Naive thymus-derived CD4-positive, alpha-beta T cell (primary cell): Measurements from ENCODE around the gene BUD31. TPM values are rescaled to one million over a fixed set of nuclear protein-coding genes. Genes with fewer than 3 reads are reported as not detected.
"Not testable (repeated sequence)": the region's sequence is repeated elsewhere in the genome, so short reads cannot be mapped to it uniquely, and the experiment has no call there.

ENCODE experiments used
- ATAC-seq: fragments of 150-1000 bp; cut with Tn5 transposase; 2 replicates; pipeline ENCODE4 v1.10.0; 2021; ENCODE audit warnings: mild to moderate bottlenecking, moderate library complexity
- CTCF ChIA-PET: fragments of 350-600 bp; sonication (Branson Sonifier 250); formaldehyde crosslinking; loops from one replicate; lab custom pipeline; 2021; ENCODE audit warnings: antibody characterized with exemption; lab: Charles Lee
- POLR2A ChIA-PET: fragments of 350-600 bp; sonication (Branson Sonifier 250); formaldehyde crosslinking; loops from one replicate; lab custom pipeline; 2021; ENCODE audit warnings: antibody characterized with exemption, inconsistent platforms; lab: Charles Lee
- DNase-seq, 9 donors: peaks; one replicate each; pipeline versions ENCODE4 v3.0.0 to v3.0.0-alpha.2; 2020 to 2022; ENCODE audit warnings: mixed read lengths in 1 of 9
- H3K27ac ChIP-seq: one replicate; pipeline ENCODE4 v1.7.0; 2013; ENCODE audit warnings: mild to moderate bottlenecking, low read depth, low read length, moderate library complexity
- H3K27me3 ChIP-seq, 2 donors: one replicate each; pipeline ENCODE4 v1.7.0; 2013; ENCODE audit warnings: low read length in 2 of 2, mild to moderate bottlenecking in 2 of 2, moderate library complexity in 2 of 2; ENCODE audit not compliant: control insufficient read depth in 2 of 2, insufficient read depth in 2 of 2
- H3K36me3 ChIP-seq, 3 experiments: 1 replicate in 2 of 3; 2 replicates in 1 of 3; pipeline ENCODE4 v1.7.0; 2013; ENCODE audit warnings: low read length in 3 of 3, mild to moderate bottlenecking in 3 of 3, moderate library complexity in 1 of 3; ENCODE audit not compliant: insufficient read depth in 3 of 3, control insufficient read depth in 2 of 3
- H3K4me1 ChIP-seq, 2 donors: one replicate each; pipeline ENCODE4 v1.7.0; 2013; ENCODE audit warnings: low read length in 2 of 2, mild to moderate bottlenecking in 2 of 2, moderate library complexity in 1 of 2; ENCODE audit not compliant: control insufficient read depth in 2 of 2, insufficient read depth in 2 of 2
- H3K4me3 ChIP-seq: 2 replicates; pipeline ENCODE4 v1.7.0; 2013; ENCODE audit warnings: mild to moderate bottlenecking, low read length
- H3K9me3 ChIP-seq, 3 experiments: 1 replicate in 2 of 3; 2 replicates in 1 of 3; pipeline ENCODE4 v1.7.0; 2013; ENCODE audit warnings: low read length in 3 of 3; ENCODE audit not compliant: control insufficient read depth in 2 of 3
- H3K27ac Mint-ChIP-seq, 9 donors: one replicate each; pipeline ENCODE4 v1.8.0; 2020 to 2022; ENCODE audit warnings: mixed read lengths in 9 of 9, mild to moderate bottlenecking in 8 of 9, moderate library complexity in 5 of 9, inconsistent platforms in 2 of 9
- H3K27me3 Mint-ChIP-seq, 5 donors: one replicate each; pipeline ENCODE4 v1.8.0; 2021 to 2022; ENCODE audit warnings: mixed read lengths in 5 of 5, mild to moderate bottlenecking in 1 of 5
- H3K36me3 Mint-ChIP-seq, 5 donors: one replicate each; pipeline ENCODE4 v1.8.0; 2020 to 2022; ENCODE audit warnings: mixed read lengths in 5 of 5, mild to moderate bottlenecking in 3 of 5, inconsistent platforms in 1 of 5
- H3K4me1 Mint-ChIP-seq, 7 donors: one replicate each; pipeline ENCODE4 v1.8.0; 2020 to 2022; ENCODE audit warnings: mixed read lengths in 7 of 7, mild to moderate bottlenecking in 3 of 7, inconsistent platforms in 1 of 7
- H3K4me3 Mint-ChIP-seq, 10 donors: one replicate each; pipeline ENCODE4 v1.8.0; 2020 to 2022; ENCODE audit warnings: mild to moderate bottlenecking in 10 of 10, mixed read lengths in 10 of 10, moderate library complexity in 6 of 10, inconsistent platforms in 2 of 10
- H3K9me3 Mint-ChIP-seq, 11 donors: one replicate each; pipeline ENCODE4 v1.8.0; 2020 to 2022; ENCODE audit warnings: mixed read lengths in 11 of 11, mild to moderate bottlenecking in 4 of 11, inconsistent platforms in 1 of 11, moderate library complexity in 1 of 11
- intact Hi-C, 2 donors: fragments of 100-400 bp; cut with micrococcal nuclease; formaldehyde crosslinking; loops; one replicate each; pipeline ENCODE4 v1.15.1; 2023
- polyA plus RNA-seq, 2 donors: library from polyadenylated mRNA; unstranded; fragments of 300-500 nt; fragmentation: Illumina TruSeq; gene quantifications; one replicate each; pipeline ENCODE4 v1.2.3, GENCODE V29; 2021
- total RNA-seq, 6 experiments: library from RNA in 5 of 6; stranded (reverse) in 5 of 6; gene quantifications; 1 replicate in 5 of 6; 2 replicates in 1 of 6; pipeline ENCODE4 v1.2.3 and lab custom pipeline; 2021 to 2026

The BUD31 gene
- total and polyA plus RNA-seq, 7 experiments from 2014 or later: 55.2 to 173 (median 134) TPM

DNA sequence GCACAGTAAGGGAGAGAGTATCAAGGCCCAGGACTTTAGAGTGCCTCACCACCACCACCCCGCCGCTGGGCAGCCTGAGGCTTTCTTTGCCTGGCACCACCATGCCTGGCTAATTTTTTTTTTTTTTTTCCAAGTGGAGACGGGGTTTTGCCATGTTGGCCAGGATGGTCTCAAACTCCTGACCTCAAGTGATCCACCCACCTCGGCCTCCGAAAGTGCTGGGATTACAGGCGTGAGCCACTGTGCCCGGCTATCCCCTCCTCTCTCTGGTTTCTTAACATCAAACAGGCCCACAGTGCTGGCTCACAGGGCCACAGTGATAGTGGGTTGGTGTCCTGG, 29.1 kb upstream of the BUD31 start:
- H3K27me3 ChIP-seq, DNase-seq, H3K9me3 Mint-ChIP-seq, H3K27me3 Mint-ChIP-seq, ATAC-seq, H3K9me3 ChIP-seq: not testable (repeated sequence)
- POLR2A ChIA-PET: interaction anchor here (0.8 to 6.5 kb wide), 7 partner anchors 13 to 1496 kb away, joined by 3 to 62 read pairs (median 4); partner anchors contain the start of genes BUD31, PDAP1, SRRT and ZNF394
- peaks cover 29 to 69% (median 58%) of the 10 kb centered on the region in 7 donors for H3K4me1 Mint-ChIP-seq
- Histone ChIP-seq H3K27ac (peak overlapping the region; percentile 96), H3K4me1 (peaks cover 44 to 68% of the 10 kb centered on the region in 2 donors), H3K36me3 (peaks cover 0 to 20% (median 9%) of the 10 kb centered on the region in 3 experiments), H3K4me3 (peak overlapping the region; percentile 78)
- CTCF ChIA-PET: interaction anchor here (0.7 to 1.6 kb wide), 3 partner anchors 9 to 52 kb away, joined by 3 read pairs; no protein-coding TSS in a partner anchor
- peak overlapping the region; percentile 87 to 99 (median 98) for H3K27ac Mint-ChIP-seq
- peak overlapping the region; percentile 78 to 91 (median 84) for H3K4me3 Mint-ChIP-seq
- peaks cover 5 to 32% (median 7%) of the 10 kb centered on the region in 5 donors for H3K36me3 Mint-ChIP-seq
- intact Hi-C loops: loop anchor here (2.0 to 5.0 kb wide), 4 partner anchors 55 to 1233 kb away; partner anchors contain the start of genes ARPC1A (in 1 of the 2) and MOSPD3 (in 1 of the 2)

DNA sequence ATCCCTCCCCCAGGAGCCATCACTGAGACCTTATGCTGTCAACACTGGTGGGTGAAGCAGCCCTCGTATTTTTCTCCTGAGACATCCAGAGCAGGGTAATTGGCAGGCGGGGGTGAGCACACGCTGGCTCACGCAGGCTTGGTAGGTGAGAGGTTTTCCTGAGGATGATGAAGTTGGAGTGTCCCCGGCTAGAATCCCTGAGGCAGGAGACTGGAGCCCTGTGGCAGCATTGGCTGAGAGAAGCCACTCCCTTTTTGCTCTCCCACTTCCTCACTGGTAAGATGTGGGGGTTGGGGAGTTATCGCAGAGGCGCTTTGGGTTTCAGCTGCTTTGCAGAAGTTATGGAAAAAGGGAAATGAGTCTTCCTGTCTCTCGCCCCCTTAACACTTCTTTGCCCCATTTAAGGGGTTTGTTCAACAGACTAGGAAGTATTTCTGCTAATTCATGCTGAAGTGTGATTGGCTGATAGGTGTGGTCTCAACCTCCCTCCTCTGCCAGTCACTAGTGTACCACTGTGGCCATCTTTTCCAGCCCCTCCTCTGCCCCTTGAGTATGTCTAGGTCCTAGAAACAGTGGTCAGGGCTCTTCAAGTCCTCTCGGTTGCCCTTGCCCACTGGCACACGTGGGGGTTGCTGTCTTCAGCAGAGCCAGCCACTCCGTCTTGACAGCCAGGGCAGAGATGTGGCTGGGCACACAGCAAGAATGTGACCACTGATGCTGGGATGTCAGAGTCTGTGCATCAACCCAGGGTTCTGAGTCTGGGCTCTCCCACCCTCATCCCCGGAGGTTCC, 28.5 kb upstream of the BUD31 start:
- H3K4me3 ChIP-seq: peak overlapping the region; percentile 78
- Mint-ChIP-seq H3K27ac (peak overlapping the region; percentile 87 to 99 (median 98)), H3K27me3 (no peaks in the 10 kb centered on the region), H3K4me1 (peaks cover 29 to 70% (median 60%) of the 10 kb centered on the region in 7 donors), H3K9me3 (peaks cover 0 to 1% (median 0%) of the 10 kb centered on the region in 11 donors), H3K36me3 (peaks cover 5 to 32% (median 7%) of the 10 kb centered on the region in 5 donors), H3K4me3 (peak overlapping the region; percentile 78 to 91 (median 84))
- peak in 7 of 9 donors; percentile 21 to 37 (median 30) for DNase-seq
- no peaks in the 10 kb centered on the region for H3K9me3 ChIP-seq
- no peaks in the 10 kb centered on the region for H3K27me3 ChIP-seq
- peak overlapping the region; percentile 96 for H3K27ac ChIP-seq
- ATAC-seq: peak; percentile 15
- peaks cover 0 to 14% (median 9%) of the 10 kb centered on the region in 3 experiments for H3K36me3 ChIP-seq
- peaks cover 44 to 68% of the 10 kb centered on the region in 2 donors for H3K4me1 ChIP-seq
- ChIA-PET POLR2A (interaction anchor here (0.9 to 1.7 kb wide), 10 partner anchors 8 to 120 kb away, joined by 3 to 25 read pairs (median 4); partner anchors contain the start of genes BUD31, PDAP1 and ZNF394), CTCF (interaction anchor here (1.0 to 1.6 kb wide), 2 partner anchors 11 to 13 kb away, joined by 3 read pairs; no protein-coding TSS in a partner anchor)
- intact Hi-C loops: loop anchor here (2.0 to 5.0 kb wide), 4 partner anchors 55 to 1233 kb away; partner anchors contain the start of genes ARPC1A (in 1 of the 2) and MOSPD3 (in 1 of the 2)

DNA sequence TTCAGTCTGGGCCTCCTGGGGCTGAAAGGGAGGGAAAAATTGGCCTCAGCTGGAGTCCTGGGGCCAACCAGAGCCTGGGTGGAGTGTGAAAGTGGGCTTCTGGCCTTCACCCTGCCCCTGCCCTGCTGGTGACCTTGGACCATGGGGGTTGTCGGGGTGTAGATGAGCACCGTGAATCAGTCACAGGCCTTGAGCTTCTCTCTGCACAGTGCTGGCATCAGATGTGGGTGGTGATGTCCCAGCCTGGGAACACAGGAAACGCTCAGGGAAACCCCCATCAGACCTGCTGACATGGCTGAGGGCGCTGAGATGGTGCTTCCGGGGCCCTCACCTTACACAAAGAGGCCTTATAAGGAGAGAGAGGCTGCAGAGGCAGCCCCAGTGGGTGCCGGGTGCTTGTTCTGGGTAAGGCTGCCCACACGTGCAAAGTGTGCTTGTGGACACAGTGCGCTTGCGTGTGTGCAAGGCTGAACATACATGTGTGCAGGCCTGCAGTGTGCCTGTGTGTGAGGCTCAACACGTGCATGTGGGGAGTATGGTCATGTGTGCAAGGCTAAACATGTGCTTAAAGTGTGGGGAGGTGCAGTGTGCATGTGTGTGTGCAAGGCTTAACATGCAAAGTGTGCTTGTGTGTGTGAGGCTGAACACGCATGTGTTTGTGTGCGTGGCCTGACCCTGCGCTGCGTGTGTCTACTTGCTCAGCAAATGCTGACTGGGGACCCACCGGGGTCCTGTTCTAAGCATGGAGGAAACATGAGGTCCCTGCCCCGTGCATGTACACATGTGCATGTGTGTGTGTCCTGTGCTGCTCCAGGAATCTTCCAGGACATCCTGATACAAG, 27.7 kb upstream of the BUD31 start:
- ChIA-PET CTCF (interaction anchor here (0.8 to 1.6 kb wide), 3 partner anchors 12 to 17 kb away, joined by 3 read pairs; no protein-coding TSS in a partner anchor), POLR2A (interaction anchor here (1.0 to 3.2 kb wide), 8 partner anchors 9 to 27 kb away, joined by 4 to 25 read pairs (median 6); partner anchors contain the start of genes BUD31 and PDAP1)
- ATAC-seq (peak; percentile 89), DNase-seq (peak; percentile 63 to 96 (median 93))
- peak overlapping the region; percentile 78 to 91 (median 84) for H3K4me3 Mint-ChIP-seq
- H3K27me3 Mint-ChIP-seq: no peaks in the 10 kb centered on the region
- peak overlapping the region; percentile 78 for H3K4me3 ChIP-seq
- peaks cover 29 to 67% (median 60%) of the 10 kb centered on the region in 7 donors for H3K4me1 Mint-ChIP-seq
- peak overlapping the region; percentile 87 to 99 (median 98) for H3K27ac Mint-ChIP-seq
- H3K36me3 ChIP-seq: peaks cover 0 to 19% (median 9%) of the 10 kb centered on the region in 3 experiments
- peak overlapping the region; percentile 96 for H3K27ac ChIP-seq
- H3K9me3 Mint-ChIP-seq: peaks cover 0 to 1% (median 0%) of the 10 kb centered on the region in 11 donors
- no peaks in the 10 kb centered on the region for H3K27me3 ChIP-seq
- no peaks in the 10 kb centered on the region for H3K9me3 ChIP-seq
- intact Hi-C loops: loop anchor here (1.0 to 5.0 kb wide), 7 partner anchors 12 to 1232 kb away; partner anchors contain the start of genes BUD31 (in 2 of the 2), PDAP1 (in 2 of the 2), ARPC1A (in 1 of the 2) and MOSPD3 (in 1 of the 2)
- H3K4me1 ChIP-seq: peaks cover 43 to 64% of the 10 kb centered on the region in 2 donors
- H3K36me3 Mint-ChIP-seq: peaks cover 5 to 32% (median 7%) of the 10 kb centered on the region in 5 donors

DNA sequence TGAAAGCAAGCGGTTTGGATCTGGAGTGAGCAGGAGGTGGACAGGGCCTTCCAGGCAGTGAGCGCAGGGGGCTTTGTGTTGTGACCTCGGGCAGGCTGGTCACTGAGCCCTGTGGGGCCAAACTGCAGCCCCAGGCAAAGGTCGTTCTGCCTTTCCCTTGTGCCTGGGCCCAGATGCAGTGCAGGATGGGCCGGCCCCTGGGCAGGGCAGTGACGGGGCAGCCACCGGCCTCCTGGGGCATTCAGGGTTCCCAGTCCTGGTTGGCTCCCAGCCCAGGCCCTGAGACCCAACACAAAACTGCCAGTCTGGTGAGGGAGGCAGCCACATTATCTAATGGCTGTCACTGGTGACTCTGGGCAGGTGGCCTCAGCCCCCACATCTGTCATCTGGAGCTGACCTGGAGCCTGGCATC, 27.1 kb upstream of the BUD31 start:
- ChIA-PET CTCF (interaction anchor here (0.8 kb wide), 1 partner anchor 18 kb away, joined by 3 read pairs; no protein-coding TSS in a partner anchor), POLR2A (interaction anchor here (0.9 to 3.2 kb wide), 2 partner anchors 11 to 26 kb away, joined by 3 to 15 read pairs; no protein-coding TSS in a partner anchor)
- peaks cover 29 to 61% (median 54%) of the 10 kb centered on the region in 7 donors for H3K4me1 Mint-ChIP-seq
- peaks cover 0 to 1% (median 0%) of the 10 kb centered on the region in 11 donors for H3K9me3 Mint-ChIP-seq
- H3K36me3 Mint-ChIP-seq: peaks cover 5 to 31% (median 8%) of the 10 kb centered on the region in 5 donors
- ATAC-seq: no peak
- H3K27ac Mint-ChIP-seq: peak overlapping the region in 8 of 9 donors; percentile 88 to 99 (median 98)
- Histone ChIP-seq H3K27me3 (no peaks in the 10 kb centered on the region), H3K4me1 (peaks cover 37 to 57% of the 10 kb centered on the region in 2 donors), H3K4me3 (peak overlapping the region; percentile 36), H3K27ac (peak overlapping the region; percentile 96), H3K36me3 (peaks cover 5 to 25% (median 13%) of the 10 kb centered on the region in 3 experiments), H3K9me3 (no peaks in the 10 kb centered on the region)
- H3K27me3 Mint-ChIP-seq: no peaks in the 10 kb centered on the region
- no peak for DNase-seq
- peak overlapping the region in 8 of 10 donors; percentile 78 to 91 (median 85) for H3K4me3 Mint-ChIP-seq
- intact Hi-C loops: loop anchor here (1.0 to 5.0 kb wide), 7 partner anchors 12 to 1231 kb away; partner anchors contain the start of genes BUD31 (in 2 of the 2), PDAP1 (in 2 of the 2), ARPC1A (in 1 of the 2) and MOSPD3 (in 1 of the 2)

DNA sequence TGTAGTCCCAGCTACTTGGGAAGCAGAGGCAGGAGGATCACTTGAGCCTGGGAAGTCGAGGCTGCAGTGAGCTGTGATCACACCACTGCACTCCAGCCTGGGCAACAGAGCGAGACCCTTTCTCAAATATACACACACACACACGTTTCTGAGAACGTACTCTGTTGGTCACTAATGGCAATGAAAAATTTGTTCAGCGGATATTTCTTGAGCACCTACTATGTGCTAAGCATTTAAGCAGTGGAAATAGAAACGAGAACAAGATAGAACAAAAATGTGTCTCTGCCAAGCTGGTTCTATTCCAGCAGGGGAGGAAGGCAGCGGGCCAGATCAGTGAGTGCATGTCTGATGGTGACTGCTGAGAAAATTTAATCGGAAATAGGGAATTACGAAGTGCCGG, 25.6 kb upstream of the BUD31 start:
- peaks cover 4 to 30% (median 8%) of the 10 kb centered on the region in 5 donors for H3K36me3 Mint-ChIP-seq
- intact Hi-C loops: loop anchor here in 1 of 2 donors (5.0 kb wide), 1 partner anchor 199 kb away; no protein-coding TSS in a partner anchor
- DNase-seq (no peak), ATAC-seq (no peak)
- H3K4me3 Mint-ChIP-seq: peak overlapping the region in 2 of 10 donors; percentile 12 to 58
- H3K4me1 ChIP-seq: peaks cover 33 to 42% of the 10 kb centered on the region in 2 donors
- H3K36me3 ChIP-seq: peaks cover 8 to 33% (median 15%) of the 10 kb centered on the region in 3 experiments
- ChIA-PET POLR2A (interaction anchor here (1.2 to 3.2 kb wide), 4 partner anchors 10 to 234 kb away, joined by 3 to 15 read pairs (median 4); partner anchors contain the start of gene ZSCAN25), CTCF (no interaction called here)
- H3K9me3 ChIP-seq: no peaks in the 10 kb centered on the region
- no peak overlapping the region for H3K4me3 ChIP-seq
- no peaks in the 10 kb centered on the region for H3K9me3 Mint-ChIP-seq
- peak overlapping the region; percentile 55 for H3K27ac ChIP-seq
- H3K27ac Mint-ChIP-seq: peak overlapping the region; percentile 68 to 91 (median 83)
- peaks cover 29 to 54% (median 46%) of the 10 kb centered on the region in 7 donors for H3K4me1 Mint-ChIP-seq
- H3K27me3 Mint-ChIP-seq: no peaks in the 10 kb centered on the region
- no peaks in the 10 kb centered on the region for H3K27me3 ChIP-seq
